Left lung (tissue), 10 donors: ENCODE data around the gene RNF167. TPM values are rescaled to one million over a fixed set of nuclear protein-coding genes. Genes with fewer than 3 reads are reported as not detected.

Source experiments
- ATAC-seq: fragments of 200-7000 bp; cut with Tn5 transposase; one replicate; pipeline ENCODE4 v1.9.1; 2020; ENCODE audit warnings: moderate library complexity
- DNase-seq, 4 donors: peaks; one replicate each; pipeline ENCODE4 v3.0.0-alpha.2; 2013 to 2020
- H3K27ac ChIP-seq, 2 donors: fragments of 200-600 bp; sonication (generic) in 1 of 2; one replicate each; pipeline versions ENCODE4 v1.5.0 to v1.8.0; 2020 to 2021
- H3K27me3 ChIP-seq, 2 donors: fragments of 200-600 bp; sonication (generic) in 1 of 2; one replicate each; pipeline versions ENCODE4 v1.5.0 to v1.8.0; 2020 to 2021
- H3K36me3 ChIP-seq, 2 donors: fragments of 200-600 bp; sonication (generic) in 1 of 2; one replicate each; pipeline versions ENCODE4 v1.5.0 to v1.8.0; 2020 to 2021
- H3K4me1 ChIP-seq, 2 donors: fragments of 200-600 bp; one replicate each; pipeline ENCODE4 v1.8.0; 2021
- H3K4me3 ChIP-seq, 2 donors: fragments of 200-600 bp; sonication (generic) in 1 of 2; one replicate each; pipeline versions ENCODE4 v1.5.0 to v1.8.0; 2020 to 2021; ENCODE audit warnings: mild to moderate bottlenecking in 1 of 2
- H3K9me3 ChIP-seq, 2 donors: fragments of 200-600 bp; sonication (generic) in 1 of 2; one replicate each; pipeline versions ENCODE4 v1.5.0 to v1.8.0; 2020 to 2021
- intact Hi-C, 2 donors: fragments of 100-400 bp; cut with DNase I; formaldehyde crosslinking; loops; one replicate each; pipeline versions ENCODE4 v1.11.2 to v1.14.2; 2022
- polyA plus RNA-seq, 6 donors: library from polyadenylated mRNA; unstranded; fragments of 120-200 nt; gene quantifications; one replicate each; pipeline ENCODE4 v1.2.1, GENCODE V29; 2013; ENCODE audit not compliant: insufficient read length in 6 of 6
- total RNA-seq, 2 donors: library from RNA; stranded (reverse); fragmentation: NEBNext Ultra II Directional; extraction: Animal tissue kit (Norgen Biotek cat#: 25700); gene quantifications; one replicate each; pipeline ENCODE4 v1.2.1, GENCODE V29; 2021
- TF ChIP-seq, protein P1 (sequence below), 2 donors: fragments of 200-600 bp; sonication (generic) in 1 of 2; IDR thresholded peaks; one replicate each; pipeline versions ENCODE4 v1.5.0 to v1.8.0; 2021; ENCODE audit warnings: antibody characterized with exemption in 2 of 2
- donor health status: DM: no; HTN: yes; CAD: no.
- donor health status: DM: no; HTN: no; CAD: no.

RNF167 gene
- total and polyA plus RNA-seq, 8 donors, result 101 to 126 (median 117) TPM

DNA sequence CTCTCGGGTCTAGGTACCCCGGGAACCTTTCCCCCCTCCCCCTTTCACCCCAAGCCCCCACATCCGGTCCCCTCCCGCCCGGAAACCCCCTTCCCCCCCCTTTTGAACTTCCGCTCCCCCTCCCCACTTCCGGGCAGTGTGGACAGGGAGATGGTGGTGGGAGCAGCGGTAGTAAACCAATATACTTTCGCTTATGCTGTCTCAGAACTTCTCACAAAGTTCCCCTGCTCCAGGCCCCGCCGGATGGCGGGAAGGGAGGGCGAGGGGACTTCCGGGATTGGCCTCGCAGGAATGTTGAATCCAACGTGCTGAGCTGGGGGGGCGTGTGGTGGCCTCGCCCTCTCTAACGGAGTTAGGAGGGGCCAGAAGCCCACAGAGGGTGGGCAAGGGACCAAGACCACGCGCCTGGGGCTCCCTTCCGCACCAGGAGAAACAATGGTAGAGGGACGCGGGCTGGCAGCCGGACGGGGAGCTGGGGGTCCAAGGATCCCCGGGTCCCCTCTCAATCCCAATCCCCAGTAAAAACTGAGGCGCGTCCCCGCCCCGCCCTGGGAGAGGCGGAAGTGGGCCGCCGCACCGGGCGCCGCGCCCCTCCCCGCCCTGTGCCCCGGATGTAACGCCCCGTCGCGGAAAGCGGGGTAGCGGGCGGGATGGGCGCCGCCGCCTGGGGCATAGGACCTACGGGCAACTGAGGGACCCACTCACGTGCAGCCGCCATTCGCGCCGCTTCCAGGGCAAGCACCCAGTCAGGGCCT lies 7.5 kb downstream of the RNF167 start:
- intact Hi-C loops, result no loop called here
- peak; percentile 49 to 93 (median 67) for DNase-seq

DNA sequence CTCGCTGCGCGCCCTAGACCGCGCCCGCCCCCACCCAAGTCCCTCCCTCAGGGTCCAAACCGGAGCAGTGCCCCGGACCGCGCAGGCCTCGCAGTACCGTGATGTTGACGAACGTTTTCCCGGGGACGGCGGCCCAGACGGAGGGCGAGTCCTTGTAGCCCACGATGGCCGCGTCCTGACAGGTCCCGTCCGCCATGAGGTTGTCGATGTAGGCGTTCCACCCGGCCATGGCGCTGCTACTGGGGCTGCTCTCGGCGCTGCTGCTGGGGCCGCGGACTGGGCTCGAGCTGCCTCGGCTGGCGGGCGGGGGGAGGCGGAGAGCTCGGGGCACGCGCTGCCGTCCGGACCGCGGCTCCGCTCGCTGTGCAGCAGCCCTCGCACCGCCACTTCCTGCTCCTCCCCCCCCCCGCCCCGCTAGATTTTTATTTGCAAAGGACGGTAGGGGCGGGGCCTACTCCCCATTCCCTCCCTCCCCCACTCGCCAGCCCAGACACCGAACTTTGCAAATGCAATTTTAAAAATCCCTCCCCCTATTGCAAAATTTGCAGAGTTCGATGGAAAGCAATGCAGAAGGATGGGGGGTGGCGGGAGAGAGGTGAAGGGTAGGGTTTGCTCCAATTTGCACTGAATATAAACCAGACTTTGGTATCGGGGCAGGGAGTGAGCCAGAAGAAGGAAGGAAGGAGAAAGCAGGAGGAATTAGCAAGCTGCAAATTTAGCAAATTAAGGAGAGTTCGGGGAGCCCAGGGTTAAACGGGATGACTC lies 8.3 kb downstream of the RNF167 start, which contains the start of gene PFN1:
Gene PFN1 (minus strand): TSS at position 365 of the 765 bp plus-strand sequence. CDS start 136 bp downstream, at position 229.
- H3K27me3 ChIP-seq, result no peaks in the 10 kb centered on the region
- H3K27ac ChIP-seq, result peak within 1 kb of the TSS; percentile 99 to 100
- H3K36me3 ChIP-seq, result peaks cover 0 to 40% of the 10 kb centered on the region in 2 donors
- peaks cover 21 to 57% of the 10 kb centered on the region in 2 donors for H3K4me1 ChIP-seq
- peak within 1 kb of the TSS; percentile 87 to 100 for H3K4me3 ChIP-seq
- H3K9me3 ChIP-seq, result no peaks in the 10 kb centered on the region
- DNase-seq (peak; percentile 93 to 94 (median 94)), ATAC-seq (peak; percentile 79)
- intact Hi-C loops, result no loop called here
- TF ChIP-seq, protein P1, sequence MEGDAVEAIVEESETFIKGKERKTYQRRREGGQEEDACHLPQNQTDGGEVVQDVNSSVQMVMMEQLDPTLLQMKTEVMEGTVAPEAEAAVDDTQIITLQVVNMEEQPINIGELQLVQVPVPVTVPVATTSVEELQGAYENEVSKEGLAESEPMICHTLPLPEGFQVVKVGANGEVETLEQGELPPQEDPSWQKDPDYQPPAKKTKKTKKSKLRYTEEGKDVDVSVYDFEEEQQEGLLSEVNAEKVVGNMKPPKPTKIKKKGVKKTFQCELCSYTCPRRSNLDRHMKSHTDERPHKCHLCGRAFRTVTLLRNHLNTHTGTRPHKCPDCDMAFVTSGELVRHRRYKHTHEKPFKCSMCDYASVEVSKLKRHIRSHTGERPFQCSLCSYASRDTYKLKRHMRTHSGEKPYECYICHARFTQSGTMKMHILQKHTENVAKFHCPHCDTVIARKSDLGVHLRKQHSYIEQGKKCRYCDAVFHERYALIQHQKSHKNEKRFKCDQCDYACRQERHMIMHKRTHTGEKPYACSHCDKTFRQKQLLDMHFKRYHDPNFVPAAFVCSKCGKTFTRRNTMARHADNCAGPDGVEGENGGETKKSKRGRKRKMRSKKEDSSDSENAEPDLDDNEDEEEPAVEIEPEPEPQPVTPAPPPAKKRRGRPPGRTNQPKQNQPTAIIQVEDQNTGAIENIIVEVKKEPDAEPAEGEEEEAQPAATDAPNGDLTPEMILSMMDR (IDR thresholded peaks at IDR 0.05), result no peak

More for the DNA sequence above, 7.5 kb downstream of the RNF167 start:
- TF ChIP-seq, protein P1 (IDR thresholded peaks at IDR 0.05), result no peak
- H3K27ac ChIP-seq, result peak overlapping the region; percentile 99 to 100
- H3K36me3 ChIP-seq, result peaks cover 0 to 48% of the 10 kb centered on the region in 2 donors
- H3K9me3 ChIP-seq, result no peaks in the 10 kb centered on the region
- H3K4me1 ChIP-seq, result peaks cover 21 to 65% of the 10 kb centered on the region in 2 donors
- no peaks in the 10 kb centered on the region for H3K27me3 ChIP-seq
- peak overlapping the region; percentile 87 to 100 for H3K4me3 ChIP-seq
- peak; percentile 35 for ATAC-seq

GRCh38 chr17:4948931-4949320 lies 8.9 kb downstream of the RNF167 start:
- H3K27ac ChIP-seq, result peak overlapping the region; percentile 99 to 100
- intact Hi-C loops, result no loop called here

DNA sequence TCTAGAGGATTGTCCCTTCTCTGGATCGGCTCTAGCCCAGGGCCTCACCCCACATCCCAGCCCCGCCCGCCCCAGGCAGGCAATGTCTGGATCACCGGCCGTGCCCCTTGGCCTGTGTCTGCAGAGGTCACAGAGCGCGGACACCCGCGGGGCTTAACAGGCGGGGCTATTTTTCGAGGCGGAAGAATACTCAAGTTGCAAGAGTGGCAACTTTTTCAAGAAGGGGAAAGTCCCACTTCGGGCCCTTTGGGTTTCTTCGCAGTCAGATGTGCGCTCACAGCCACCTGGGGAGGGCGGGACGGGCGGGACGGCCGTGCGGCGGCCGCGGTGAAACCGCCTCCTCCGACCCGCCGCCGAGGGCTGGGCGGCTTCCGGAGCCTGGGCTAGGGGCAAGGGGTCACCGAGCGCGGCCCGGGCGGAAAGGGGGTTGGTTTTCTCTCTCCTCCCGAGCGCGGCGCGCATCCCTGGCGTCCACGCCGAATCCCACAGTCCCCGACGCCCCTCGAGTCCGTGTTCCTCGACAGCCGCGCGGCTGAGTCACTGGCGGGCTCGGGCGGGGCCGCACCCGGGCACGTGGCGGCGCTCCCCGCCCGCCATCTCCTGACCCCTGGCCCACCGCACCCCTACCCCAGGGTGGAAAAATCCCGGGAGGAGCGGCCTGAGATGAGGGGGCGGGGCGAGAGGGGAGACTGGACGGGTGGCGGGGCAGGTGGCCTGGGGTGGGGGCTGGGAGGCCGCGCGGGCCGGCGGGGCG lies 9.4 kb downstream of the RNF167 start:
- intact Hi-C loops, result no loop called here
- Histone ChIP-seq H3K9me3 (no peaks in the 10 kb centered on the region), H3K36me3 (peaks cover 0 to 29% of the 10 kb centered on the region in 2 donors), H3K4me1 (peaks cover 21 to 46% of the 10 kb centered on the region in 2 donors), H3K4me3 (peak overlapping the region; percentile 87 to 100), H3K27ac (peak overlapping the region; percentile 99 to 100), H3K27me3 (no peaks in the 10 kb centered on the region)
- ATAC-seq, result peak; percentile 55
- peak; percentile 43 to 95 (median 79) for DNase-seq
- TF ChIP-seq, protein P1 (IDR thresholded peaks at IDR 0.05), result no peak

More at GRCh38 chr17:4948931-4949320, 8.9 kb downstream of the RNF167 start:
- TF ChIP-seq, protein P1 (IDR thresholded peaks at IDR 0.05), result no peak
- ATAC-seq (peak; percentile 77), DNase-seq (peak in 3 of 4 donors; percentile 89 to 96 (median 94))
- peak overlapping the region; percentile 87 to 100 for H3K4me3 ChIP-seq
- H3K27me3 ChIP-seq, result no peaks in the 10 kb centered on the region
- no peaks in the 10 kb centered on the region for H3K9me3 ChIP-seq
- H3K4me1 ChIP-seq, result peaks cover 21 to 52% of the 10 kb centered on the region in 2 donors
- peaks cover 0 to 35% of the 10 kb centered on the region in 2 donors for H3K36me3 ChIP-seq
